Measurements from ENCODE around the gene LARP7. TPM values are rescaled to one million over a fixed set of nuclear protein-coding genes. Genes with fewer than 3 reads are reported as not detected.

Gene LARP7
- total and polyA plus RNA-seq, 2 donors (not counting 1 experiment from before 2014, with no cell fraction given), result 30.5 to 57.4 TPM

DNA sequence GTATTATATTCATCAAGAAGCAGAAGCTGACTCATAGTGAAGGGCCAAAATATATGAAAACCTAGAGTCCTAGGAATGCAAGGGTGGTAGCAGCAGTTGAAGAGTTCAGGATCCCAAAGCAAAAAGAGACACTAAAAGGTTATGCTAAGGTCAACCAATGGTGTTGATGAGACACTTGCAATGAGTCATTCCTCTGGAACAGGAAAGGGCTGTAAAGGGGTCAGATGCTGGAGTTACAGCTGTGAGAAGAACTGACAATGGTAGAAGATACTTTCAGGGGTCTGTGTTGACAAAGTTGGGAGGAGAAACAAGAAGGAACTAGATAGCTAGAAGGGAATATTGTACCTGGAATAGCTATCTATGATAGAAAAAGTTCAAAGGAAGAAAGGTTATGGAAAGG, 47.7 kb upstream of the LARP7 start:
- H3K79me2 ChIP-seq (ENCODE audit: control insufficient read depth, insufficient read depth, low read length), result no peaks in the 10 kb centered on the region
- H2AFZ ChIP-seq (ENCODE audit: insufficient read depth, low read depth, low read length, poor library complexity, severe bottlenecking), result no peak overlapping the region
- H3K27me3 ChIP-seq (replicated peaks in 1 of 4; ENCODE audit: control extremely low read depth in 1 of 4, control insufficient read depth in 3 of 4, insufficient read depth in 4 of 4, low read length in 3 of 4), result no peaks in the 10 kb centered on the region
- H3K4me3 Mint-ChIP-seq, result no peak overlapping the region
- no peaks in the 10 kb centered on the region for H4K20me1 ChIP-seq (ENCODE audit: control insufficient read depth, insufficient read depth, low read length, poor library complexity, severe bottlenecking)
- no peaks in the 10 kb centered on the region for H3K4me1 Mint-ChIP-seq
- no peaks in the 10 kb centered on the region for H3K27me3 Mint-ChIP-seq
- no peak overlapping the region for H3K27ac Mint-ChIP-seq
- H3K4me2 ChIP-seq (replicated peaks; ENCODE audit: low read depth, low read length, poor library complexity, severe bottlenecking), result no peak overlapping the region
- no peak overlapping the region for H3K9ac ChIP-seq (ENCODE audit: low read length)
- no peaks in the 10 kb centered on the region for H3K36me3 ChIP-seq (replicated peaks in 1 of 2; ENCODE audit: control extremely low read depth in 1 of 2, control insufficient read depth in 1 of 2, extremely low read depth in 1 of 2, insufficient read depth in 2 of 2, low read length in 1 of 2)
- ChIA-PET CTCF (interaction anchor here (0.5 kb wide), 1 partner anchor 162 kb away, joined by 4 read pairs; no protein-coding TSS in a partner anchor), POLR2A (no interaction called here)
- no peak overlapping the region for H3K4me3 ChIP-seq (ENCODE audit: control extremely low read depth in 1 of 5, extremely low read depth in 1 of 5, insufficient read depth in 1 of 5, low read depth in 2 of 5, low read length in 4 of 5)
- no peaks in the 10 kb centered on the region for H3K9me3 ChIP-seq (ENCODE audit: control extremely low read depth in 1 of 3, control insufficient read depth in 2 of 3, insufficient read depth in 1 of 3, low read length in 2 of 3)
- no peak for ATAC-seq (ENCODE audit: low read depth)
- peaks cover 3% of the 10 kb centered on the region for H3K9me3 Mint-ChIP-seq (ENCODE audit: insufficient read depth)
- H3K4me1 ChIP-seq (ENCODE audit: control insufficient read depth in 2 of 2, insufficient read depth in 2 of 2, low read length in 2 of 2), result peaks cover 0 to 3% of the 10 kb centered on the region in 2 donors
- no peak overlapping the region for H3K27ac ChIP-seq (ENCODE audit: low read length in 2 of 2)
- intact Hi-C loops (cut with micrococcal nuclease), result no loop called here
- DNase-seq, result no peak
- TF ChIP-seq, protein P1, sequence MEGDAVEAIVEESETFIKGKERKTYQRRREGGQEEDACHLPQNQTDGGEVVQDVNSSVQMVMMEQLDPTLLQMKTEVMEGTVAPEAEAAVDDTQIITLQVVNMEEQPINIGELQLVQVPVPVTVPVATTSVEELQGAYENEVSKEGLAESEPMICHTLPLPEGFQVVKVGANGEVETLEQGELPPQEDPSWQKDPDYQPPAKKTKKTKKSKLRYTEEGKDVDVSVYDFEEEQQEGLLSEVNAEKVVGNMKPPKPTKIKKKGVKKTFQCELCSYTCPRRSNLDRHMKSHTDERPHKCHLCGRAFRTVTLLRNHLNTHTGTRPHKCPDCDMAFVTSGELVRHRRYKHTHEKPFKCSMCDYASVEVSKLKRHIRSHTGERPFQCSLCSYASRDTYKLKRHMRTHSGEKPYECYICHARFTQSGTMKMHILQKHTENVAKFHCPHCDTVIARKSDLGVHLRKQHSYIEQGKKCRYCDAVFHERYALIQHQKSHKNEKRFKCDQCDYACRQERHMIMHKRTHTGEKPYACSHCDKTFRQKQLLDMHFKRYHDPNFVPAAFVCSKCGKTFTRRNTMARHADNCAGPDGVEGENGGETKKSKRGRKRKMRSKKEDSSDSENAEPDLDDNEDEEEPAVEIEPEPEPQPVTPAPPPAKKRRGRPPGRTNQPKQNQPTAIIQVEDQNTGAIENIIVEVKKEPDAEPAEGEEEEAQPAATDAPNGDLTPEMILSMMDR (IDR thresholded peaks at IDR 0.05), result no peak
- TF ChIP-seq EZH2 (IDR thresholded peaks at IDR 0.05; ENCODE audit: borderline replicate concordance, insufficient read depth, low read depth, low read length, poor library complexity, severe bottlenecking), result no peak

DNA sequence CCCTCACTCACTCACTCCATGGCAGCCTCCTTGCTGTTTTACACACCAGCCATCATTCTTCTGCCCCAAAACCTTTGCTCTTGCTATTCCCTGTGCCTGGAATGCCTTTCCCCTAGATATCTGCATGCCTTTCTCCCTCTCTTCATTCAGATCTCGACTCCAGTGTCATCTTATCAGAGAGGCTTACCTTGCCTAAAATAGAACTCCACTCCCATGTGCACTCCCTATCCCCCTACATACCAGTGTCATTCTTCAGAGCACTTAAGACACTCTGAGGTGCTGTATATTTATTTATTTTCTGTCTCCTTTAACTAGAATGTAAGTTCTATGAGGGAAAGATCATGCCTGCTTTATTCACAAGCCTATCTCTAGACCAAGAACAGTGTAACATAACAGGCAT, 45.4 kb upstream of the LARP7 start:
- no peak overlapping the region for H3K4me2 ChIP-seq (replicated peaks; ENCODE audit: low read depth, low read length, poor library complexity, severe bottlenecking)
- no peaks in the 10 kb centered on the region for H3K79me2 ChIP-seq (ENCODE audit: control insufficient read depth, insufficient read depth, low read length)
- H3K4me1 ChIP-seq (ENCODE audit: control insufficient read depth in 2 of 2, insufficient read depth in 2 of 2, low read length in 2 of 2), result peaks cover 0 to 3% of the 10 kb centered on the region in 2 donors
- Mint-ChIP-seq H3K27ac (no peak overlapping the region), H3K9me3 (ENCODE audit: insufficient read depth) (peaks cover 3% of the 10 kb centered on the region), H3K4me3 (no peak overlapping the region), H3K4me1 (no peaks in the 10 kb centered on the region), H3K27me3 (no peaks in the 10 kb centered on the region)
- DNase-seq (no peak), ATAC-seq (ENCODE audit: low read depth) (no peak)
- WGBS (ENCODE audit: insufficient coverage), result 80% methylated on average over 1 of the region's 1 CpG
- ChIA-PET POLR2A (no interaction called here), CTCF (no interaction called here)
- no peak overlapping the region for H3K27ac ChIP-seq (ENCODE audit: low read length in 2 of 2)
- no peak overlapping the region for H2AFZ ChIP-seq (ENCODE audit: insufficient read depth, low read depth, low read length, poor library complexity, severe bottlenecking)
- H3K27me3 ChIP-seq (replicated peaks in 1 of 4; ENCODE audit: control extremely low read depth in 1 of 4, control insufficient read depth in 3 of 4, insufficient read depth in 4 of 4, low read length in 3 of 4), result no peaks in the 10 kb centered on the region
- intact Hi-C loops (cut with micrococcal nuclease), result no loop called here
- H3K36me3 ChIP-seq (replicated peaks in 1 of 2; ENCODE audit: control extremely low read depth in 1 of 2, control insufficient read depth in 1 of 2, extremely low read depth in 1 of 2, insufficient read depth in 2 of 2, low read length in 1 of 2), result no peaks in the 10 kb centered on the region
- H3K9ac ChIP-seq (ENCODE audit: low read length), result no peak overlapping the region
- TF ChIP-seq, protein P1 (IDR thresholded peaks at IDR 0.05), result no peak
- no peak for TF ChIP-seq EZH2 (IDR thresholded peaks at IDR 0.05; ENCODE audit: borderline replicate concordance, insufficient read depth, low read depth, low read length, poor library complexity, severe bottlenecking)
- no peaks in the 10 kb centered on the region for H4K20me1 ChIP-seq (ENCODE audit: control insufficient read depth, insufficient read depth, low read length, poor library complexity, severe bottlenecking)
- H3K9me3 ChIP-seq (ENCODE audit: control extremely low read depth in 1 of 3, control insufficient read depth in 2 of 3, insufficient read depth in 1 of 3, low read length in 2 of 3), result no peaks in the 10 kb centered on the region
- no peak overlapping the region for H3K4me3 ChIP-seq (ENCODE audit: control extremely low read depth in 1 of 5, extremely low read depth in 1 of 5, insufficient read depth in 1 of 5, low read depth in 2 of 5, low read length in 4 of 5)

All from B cell (primary cell).